Ishikawa (cell line): Measurements from ENCODE around the gene DNMT3A.

Experiments
- CEBPB ChIP-seq: IDR thresholded peaks from 2 replicates; pipeline ENCODE4 v1.6.1; 2012
- CREB1 ChIP-seq: IDR thresholded peaks from 2 replicates; pipeline ENCODE4 v1.6.1; 2012; ENCODE audit warnings: low read depth
- EGR1 ChIP-seq: IDR thresholded peaks from 2 replicates; pipeline ENCODE4 v1.6.1; 2012
- EP300 ChIP-seq: IDR thresholded peaks from 2 replicates; pipeline ENCODE4 v1.6.1; 2012; ENCODE audit warnings: borderline replicate concordance
- FOXM1 ChIP-seq: IDR thresholded peaks from 2 replicates; pipeline ENCODE4 v1.6.1; 2012; ENCODE audit warnings: low read depth, borderline replicate concordance
- MAX ChIP-seq: IDR thresholded peaks from 2 replicates; pipeline ENCODE4 v1.6.1; 2012
- NFIC ChIP-seq: IDR thresholded peaks from 2 replicates; pipeline ENCODE4 v1.6.1; 2012
- RAD21 ChIP-seq: IDR thresholded peaks from 2 replicates; pipeline ENCODE4 v1.6.1; 2012; ENCODE audit warnings: low read depth
- REST ChIP-seq: IDR thresholded peaks from 2 replicates; pipeline ENCODE4 v1.6.1; 2012; ENCODE audit warnings: low read depth, mild to moderate bottlenecking
- TAF1 ChIP-seq: IDR thresholded peaks from 2 replicates; pipeline ENCODE4 v1.6.1; 2012; ENCODE audit warnings: low read depth, mild to moderate bottlenecking
- TCF12 ChIP-seq: IDR thresholded peaks from 2 replicates; pipeline ENCODE4 v1.6.1; 2012; ENCODE audit warnings: low read depth
- TEAD4 ChIP-seq: IDR thresholded peaks from 2 replicates; pipeline ENCODE4 v1.6.1; 2012
- USF1 ChIP-seq: IDR thresholded peaks from 2 replicates; pipeline ENCODE4 v1.6.1; 2012
- YY1 ChIP-seq: IDR thresholded peaks from 2 replicates; pipeline ENCODE4 v1.6.1; 2012; ENCODE audit warnings: low read depth
- ZBTB7A ChIP-seq: IDR thresholded peaks from 2 replicates; pipeline ENCODE4 v1.6.1; 2012; ENCODE audit warnings: low read depth

DNMT3A gene

GRCh38 chr2:25373269-25373981 is 31.7 kb upstream of the DNMT3A start:
- TF ChIP-seq USF1 (no peak), NFIC (peak; percentile 21; the same call in 1 of the 2 replicates)

GRCh38 chr2:25372405-25373268 is 30.9 kb upstream of the DNMT3A start:
- TF ChIP-seq REST (no peak), RAD21 (no peak), MAX (no peak), USF1 (no peak), TAF1 (no peak), EGR1 (no peak), ZBTB7A (no peak), EP300 (no peak), CREB1 (no peak), CEBPB (no peak), YY1 (no peak)

- TF ChIP-seq EGR1 (no peak), CREB1 (no peak), MAX (no peak), YY1 (no peak), RAD21 (no peak), FOXM1 (no peak), TAF1 (no peak), USF1 (no peak), TEAD4 (no peak), EP300 (no peak), NFIC (no peak), ZBTB7A (no peak), REST (no peak), CEBPB (no peak), TCF12 (no peak)
Observed at GRCh38 chr2:25371253-25372241, 29.8 kb upstream of the DNMT3A start.

- TF ChIP-seq CREB1 (no peak), NFIC (no peak), TEAD4 (no peak), EP300 (no peak), RAD21 (no peak), TCF12 (no peak), CEBPB (no peak), REST (no peak), EGR1 (no peak), MAX (no peak), USF1 (no peak), FOXM1 (no peak), YY1 (no peak), TAF1 (no peak), ZBTB7A (no peak)
Observed at GRCh38 chr2:25369876-25370275, 28.2 kb upstream of the DNMT3A start.
